ENCODE results near the gene PRG2.
"Not testable (repeated sequence)": the region's sequence is repeated elsewhere in the genome, so short reads cannot be mapped to it uniquely, and the experiment has no call there.

The PRG2 gene

DNA sequence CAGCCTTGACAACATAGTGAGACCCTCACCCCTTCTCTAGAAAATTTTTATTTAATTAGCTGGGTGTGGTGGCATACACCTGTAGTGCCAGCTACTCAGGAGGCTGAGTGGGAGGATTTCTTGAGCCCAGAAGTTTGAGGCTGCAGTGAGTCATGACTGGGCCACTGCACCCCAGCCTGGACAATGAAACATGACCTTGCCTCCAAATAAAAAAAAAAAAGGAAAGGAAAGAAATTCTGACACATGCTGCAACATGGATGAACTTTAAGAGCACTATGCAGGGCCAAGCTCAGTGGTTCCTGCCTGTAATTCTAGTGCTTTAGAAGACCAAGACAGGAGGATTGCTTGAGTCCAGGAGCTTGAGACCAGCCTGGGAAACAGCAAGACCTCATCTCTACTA lies 27.7 kb upstream of the PRG2 start:
- DNase-seq: no peak

DNA sequence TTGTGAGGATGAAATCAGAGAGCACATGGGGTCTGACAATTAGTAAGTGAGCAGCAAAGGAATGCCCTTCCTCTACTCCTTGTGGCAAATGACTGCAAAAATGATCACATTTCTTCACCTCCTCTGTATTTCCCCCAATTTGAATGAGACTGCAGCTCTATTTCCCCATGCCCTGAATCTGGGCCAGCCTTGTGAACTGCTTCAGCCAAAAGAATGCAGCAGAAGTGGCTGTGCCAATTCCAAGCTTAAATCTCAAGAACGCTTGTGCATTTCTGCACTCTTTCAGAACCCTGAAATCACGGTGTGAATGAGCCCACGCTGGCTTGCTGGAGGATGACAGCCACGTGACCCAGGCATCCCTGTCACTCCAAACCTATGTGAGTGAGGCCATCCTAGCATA lies 26.6 kb upstream of the PRG2 start:
- no peak for DNase-seq

DNA sequence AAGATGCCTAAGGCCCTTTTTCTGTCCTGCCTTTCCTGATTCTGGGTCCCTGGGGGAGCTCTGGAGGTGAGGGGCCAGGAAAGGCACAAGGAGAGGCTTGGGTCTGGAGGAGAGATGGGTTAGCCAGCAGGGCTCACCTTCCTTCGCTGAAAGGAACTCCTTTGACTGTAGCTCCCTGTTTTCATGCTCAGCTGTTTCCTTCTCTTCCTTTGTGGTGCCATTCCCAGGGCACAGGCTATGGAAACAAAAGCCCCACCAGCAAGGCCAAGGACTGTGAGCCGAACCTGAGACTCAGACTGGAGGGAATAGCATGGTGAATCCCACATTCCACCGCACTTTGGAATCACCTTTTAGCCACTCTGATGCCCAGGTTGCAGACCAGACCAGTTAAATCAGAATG lies 26.0 kb upstream of the PRG2 start:
- DNase-seq: no peak

DNA sequence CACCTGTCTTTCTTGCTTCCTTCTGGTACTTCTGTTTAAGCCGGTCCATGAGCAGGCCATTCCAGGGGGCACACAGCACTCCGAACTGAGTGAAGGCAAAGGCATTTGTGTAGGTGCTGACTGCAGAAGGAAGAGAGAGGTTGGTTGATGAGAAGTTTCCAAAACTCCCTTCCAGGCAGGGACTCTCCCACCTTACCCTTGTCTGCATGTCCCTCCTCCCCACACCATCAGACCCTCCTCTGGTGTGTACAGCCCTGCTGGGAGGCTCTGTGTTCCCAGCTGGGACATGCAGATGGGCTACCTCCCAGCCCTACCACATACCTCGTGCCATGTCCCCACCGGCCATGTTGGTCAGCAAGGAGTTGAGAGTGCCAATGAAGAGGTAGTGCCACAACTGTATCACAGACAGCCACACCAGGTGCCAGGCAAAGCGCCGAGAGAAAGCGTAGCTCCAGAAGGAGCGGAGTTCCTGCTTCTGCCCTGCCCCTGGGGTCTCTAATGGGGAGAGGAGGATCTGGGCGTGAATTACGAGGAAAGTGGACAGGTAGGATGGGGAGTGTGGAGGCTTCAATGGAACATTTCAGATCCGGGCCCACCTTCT lies 24.3 kb upstream of the PRG2 start:
- DNase-seq: no peak

DNA sequence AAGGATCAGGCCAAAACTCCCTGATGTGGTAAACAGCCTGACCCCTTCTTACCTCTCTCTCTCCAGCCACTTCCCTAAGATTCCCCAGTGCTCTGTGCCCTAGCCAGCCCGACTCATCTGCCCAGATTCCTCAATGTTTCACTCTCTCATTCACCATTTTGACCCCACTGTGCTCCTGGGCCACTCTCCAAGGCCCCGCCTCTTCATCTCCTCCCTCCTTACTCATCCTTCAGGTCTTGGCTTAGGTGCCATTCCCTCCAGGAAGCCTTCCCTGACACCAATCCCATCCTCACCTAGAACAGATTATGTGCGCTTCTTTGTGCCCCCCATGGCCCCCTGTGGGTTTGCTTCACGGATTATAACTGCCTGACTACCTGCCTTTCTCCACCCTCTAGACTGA lies 23.2 kb upstream of the PRG2 start:
- DNase-seq: no peak

DNA sequence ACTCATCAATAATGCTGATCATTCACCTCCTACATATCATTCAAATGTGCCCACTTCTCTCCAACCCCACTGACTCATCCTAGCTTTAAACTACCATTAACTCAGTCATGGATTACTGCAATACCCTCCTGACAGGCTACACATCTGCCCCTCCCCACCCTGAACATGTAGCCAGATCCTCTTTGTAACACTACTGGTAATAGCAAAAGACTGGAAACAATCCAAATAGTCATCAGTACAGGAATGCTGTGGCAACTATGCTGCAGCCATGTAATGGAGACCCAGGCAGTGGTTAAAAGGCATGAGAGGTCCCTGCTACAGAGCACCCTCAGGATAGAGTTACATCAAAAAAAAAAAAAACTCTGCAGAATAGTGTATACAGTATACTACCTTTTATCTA lies 19.8 kb upstream of the PRG2 start:
- no peak for DNase-seq

DNA sequence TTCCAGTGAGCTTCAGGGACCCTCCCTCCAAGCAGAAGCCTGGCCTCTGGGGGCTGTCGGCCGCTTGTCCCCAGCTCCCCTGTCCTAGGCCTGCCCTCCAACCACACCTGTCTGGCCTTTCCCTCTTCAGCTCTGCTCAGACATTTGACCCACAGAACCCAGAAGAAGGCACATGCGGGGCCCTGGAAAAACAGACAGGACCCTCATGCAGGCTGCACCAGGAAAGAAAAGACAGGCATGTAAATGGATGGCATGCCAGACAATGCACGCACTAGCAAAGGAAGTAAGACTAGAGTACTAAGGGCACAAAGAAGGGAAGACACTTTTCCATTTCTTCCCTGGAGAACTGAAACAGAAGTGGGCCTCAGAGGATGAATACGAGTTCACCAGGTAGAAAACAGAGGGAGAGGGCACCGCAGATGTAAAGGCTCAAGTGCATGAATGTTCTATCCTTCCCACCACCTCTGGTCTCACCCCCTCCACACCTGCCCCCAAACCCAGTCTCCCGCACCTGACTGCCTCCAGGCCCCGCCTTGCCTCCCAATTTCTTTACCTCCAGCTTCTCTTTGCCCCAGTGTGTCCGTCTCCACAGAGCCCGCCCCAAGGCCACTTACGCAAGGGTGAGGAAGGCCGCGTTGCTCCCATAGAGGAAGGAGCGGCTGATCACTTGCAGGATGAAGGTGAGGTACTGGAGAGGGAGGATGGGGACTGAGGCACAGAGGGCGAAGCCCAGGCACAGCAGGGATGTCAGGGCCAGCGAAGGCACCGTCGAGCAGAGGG lies 19.1 kb upstream of the PRG2 start:
- no peak for DNase-seq

DNA sequence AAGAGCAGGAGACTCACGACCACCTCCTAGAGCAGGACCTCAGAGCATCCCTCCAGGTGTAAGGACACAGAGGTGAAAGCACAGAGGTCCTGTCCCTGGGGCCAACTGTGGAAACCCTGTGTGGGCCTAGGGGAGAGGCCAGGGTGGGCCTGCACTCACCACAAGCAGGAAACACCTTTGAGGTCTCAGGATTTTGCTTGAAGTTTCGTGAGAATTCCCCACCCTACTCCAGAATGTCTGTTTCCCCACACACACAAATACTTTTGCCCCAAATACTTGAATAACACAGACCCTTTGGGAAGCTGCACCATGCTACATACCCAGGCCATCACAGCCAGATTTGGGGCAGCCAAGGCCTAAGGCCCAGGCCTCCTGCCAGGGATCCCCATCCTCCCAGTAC lies 18.3 kb upstream of the PRG2 start:
- no peak for DNase-seq

DNA sequence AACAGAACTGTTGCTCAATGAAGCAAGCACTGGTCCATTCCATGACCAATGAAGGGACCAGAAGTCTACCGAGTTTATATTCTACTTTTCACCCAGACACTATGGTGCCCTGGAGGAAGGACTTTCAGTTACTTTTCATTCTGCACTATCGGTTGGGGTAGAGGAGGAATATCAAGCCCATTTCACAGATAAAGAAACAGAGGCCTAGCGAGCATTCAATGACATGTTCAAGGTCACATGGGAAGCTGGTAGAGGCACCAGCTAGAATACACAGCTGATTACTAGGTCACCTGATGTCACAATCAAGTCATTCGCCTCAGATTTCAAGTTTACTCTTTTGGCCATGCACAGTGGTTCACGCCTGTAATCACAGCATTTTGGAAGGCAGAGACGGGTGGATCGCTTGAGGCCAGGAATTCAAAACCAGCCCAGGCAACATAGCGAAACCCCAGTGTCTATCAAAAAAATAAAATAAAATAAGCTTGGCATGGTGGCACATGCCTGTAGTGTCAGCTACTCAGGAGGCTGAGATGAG lies 17.6 kb upstream of the PRG2 start:
- DNase-seq: no peak

DNA sequence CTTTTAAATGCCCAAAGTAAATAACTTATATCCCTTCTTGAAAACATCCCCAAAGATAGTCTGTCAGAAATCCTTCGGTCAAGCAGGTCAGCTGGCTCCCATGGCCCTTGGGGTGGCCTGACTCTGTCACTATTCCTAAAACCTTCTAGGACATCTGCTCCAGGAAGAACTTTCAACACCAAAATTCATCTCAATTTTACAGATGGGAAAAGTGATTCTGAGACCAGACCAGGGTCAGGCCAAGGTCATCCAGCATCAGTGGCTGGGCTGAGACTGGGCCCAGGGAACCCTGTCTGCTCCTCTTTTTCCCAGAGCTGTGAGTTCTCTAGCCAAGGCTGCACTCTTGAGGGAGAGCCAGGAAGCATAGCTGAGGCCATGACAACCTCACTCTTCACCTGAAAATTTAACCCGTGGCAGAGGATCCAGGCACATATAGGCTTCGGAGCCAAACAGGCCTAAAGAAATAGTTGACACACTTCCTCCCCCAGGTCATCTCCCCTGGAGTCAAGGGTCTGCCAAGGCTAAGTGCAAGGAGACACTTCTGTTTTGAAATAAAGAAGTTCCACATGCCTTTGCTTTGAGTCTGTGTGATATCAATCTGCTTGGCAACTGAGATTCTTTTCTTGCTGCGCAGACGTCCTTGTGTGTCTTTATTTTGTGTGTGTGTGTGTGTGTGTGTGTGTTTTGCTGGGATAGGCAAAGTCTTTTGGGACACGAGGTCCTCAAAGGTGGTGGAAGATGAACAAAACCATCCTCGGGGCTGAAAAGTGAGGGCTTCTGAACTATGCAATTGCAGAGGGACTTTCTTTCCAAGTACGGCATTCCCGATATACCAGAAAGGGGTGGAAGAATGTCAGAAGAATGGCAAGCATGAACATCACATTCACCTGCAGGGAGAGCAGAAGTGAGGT lies 16.8 kb upstream of the PRG2 start:
- no peak for DNase-seq

DNA sequence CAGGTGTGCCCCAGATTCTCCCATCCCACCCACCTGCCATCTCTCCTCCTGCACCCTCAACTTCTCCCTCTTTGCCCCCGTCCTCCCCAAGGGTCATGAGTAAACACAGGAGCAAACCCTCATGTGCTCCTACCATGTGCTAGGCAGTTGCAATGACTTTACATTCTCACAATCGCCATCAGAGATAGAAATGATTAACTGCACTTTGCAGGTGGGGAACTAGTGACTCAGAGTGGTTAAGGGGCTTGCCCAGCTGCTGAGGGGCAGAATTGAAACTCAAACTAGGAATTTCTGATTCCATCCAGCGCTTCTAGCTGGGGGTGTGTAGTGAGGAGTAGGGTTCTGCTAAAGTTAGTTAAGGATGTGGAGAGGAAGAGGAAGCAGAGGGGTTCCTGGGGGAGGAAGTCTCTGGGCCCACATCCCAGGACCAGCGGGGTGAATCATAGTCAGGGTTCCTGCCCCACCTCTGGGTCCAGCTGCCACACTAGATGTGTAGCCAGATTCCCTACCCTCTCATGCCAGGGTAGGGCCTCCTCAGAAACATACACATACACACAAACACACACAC lies 16.0 kb upstream of the PRG2 start:
- no peak for DNase-seq

DNA sequence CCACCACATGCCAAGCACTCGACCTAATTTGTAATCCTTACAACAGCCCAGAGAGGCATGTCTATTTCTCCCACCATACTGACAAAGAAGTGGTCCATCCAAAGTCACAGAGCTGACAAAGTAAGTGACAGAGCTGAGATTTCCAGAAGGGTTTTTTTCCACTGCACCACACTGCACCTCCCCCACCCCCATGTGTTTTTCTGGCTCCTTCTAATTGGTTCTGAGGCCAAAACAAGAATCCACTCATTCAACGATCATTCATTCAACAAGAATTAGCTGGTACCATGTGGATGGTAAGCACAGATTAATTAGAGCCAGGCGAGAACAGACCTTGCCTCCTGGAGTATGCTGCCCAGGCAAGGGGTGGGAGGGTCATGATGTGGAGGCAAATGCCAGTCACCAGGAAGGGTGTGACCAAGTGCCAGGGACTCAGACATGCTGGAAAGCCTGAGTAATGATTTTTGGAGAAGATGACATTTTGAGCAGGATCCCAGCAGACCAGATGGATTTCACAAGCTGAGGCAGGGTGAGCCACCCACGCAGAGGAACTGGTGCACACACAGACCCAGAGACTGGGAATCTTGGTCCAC lies 14.9 kb upstream of the PRG2 start:
- no peak for DNase-seq

DNA sequence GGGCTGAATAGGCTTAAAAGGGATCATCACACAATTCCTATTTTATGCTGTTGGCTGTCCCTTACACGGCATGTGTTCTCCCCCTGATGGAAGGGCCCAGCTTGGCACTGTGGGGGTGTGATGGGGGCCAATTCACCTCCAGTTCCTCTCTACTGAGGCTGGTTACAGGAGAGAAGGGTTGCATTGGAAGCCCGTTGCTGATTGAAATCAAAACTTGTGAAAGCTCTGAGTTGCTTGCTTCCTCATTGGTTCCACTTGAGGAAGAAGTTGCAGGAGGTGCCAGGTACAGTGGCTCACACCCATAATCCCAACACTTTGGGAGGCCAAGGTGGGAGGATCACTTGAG lies 13.3 kb upstream of the PRG2 start:
- no peak for DNase-seq

DNA sequence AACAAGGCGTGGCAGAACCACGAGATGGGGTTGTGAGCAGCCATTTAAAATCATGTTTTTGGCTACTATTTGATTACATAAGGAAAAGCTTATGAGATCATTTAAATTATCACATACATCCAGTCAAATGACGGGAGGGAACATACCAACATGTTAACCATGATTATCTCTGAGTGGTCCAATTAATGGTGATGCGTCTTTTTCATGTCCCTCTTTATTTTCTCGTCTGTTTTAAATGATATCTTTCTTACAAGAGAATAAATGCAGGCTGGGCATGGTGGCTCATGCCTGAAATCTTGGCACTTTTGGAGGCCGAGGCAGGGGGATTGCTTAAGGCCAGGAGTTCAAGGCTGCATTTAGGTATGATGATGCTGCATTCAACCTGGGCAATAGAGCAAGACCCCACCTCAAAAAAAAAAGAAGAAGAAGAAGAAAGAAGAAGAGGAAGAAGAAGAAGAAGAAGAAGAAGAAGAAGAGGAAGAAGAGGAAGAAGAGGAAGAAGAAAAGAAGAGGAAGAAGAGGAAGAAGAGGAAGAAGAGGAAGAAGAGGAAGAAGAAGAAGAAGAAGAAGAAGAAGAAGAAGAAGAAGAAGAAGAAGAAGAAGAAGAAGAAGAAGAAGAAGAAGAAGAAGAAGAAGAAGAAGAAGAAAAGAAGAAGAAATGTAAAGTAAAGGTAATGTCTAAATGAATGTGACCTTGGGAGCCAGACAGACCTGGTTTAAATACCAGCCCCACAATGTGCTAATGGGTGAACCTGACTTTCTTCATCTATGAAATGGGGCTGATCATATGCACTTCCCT lies 12.8 kb upstream of the PRG2 start:
- DNase-seq: not testable (repeated sequence)

DNA sequence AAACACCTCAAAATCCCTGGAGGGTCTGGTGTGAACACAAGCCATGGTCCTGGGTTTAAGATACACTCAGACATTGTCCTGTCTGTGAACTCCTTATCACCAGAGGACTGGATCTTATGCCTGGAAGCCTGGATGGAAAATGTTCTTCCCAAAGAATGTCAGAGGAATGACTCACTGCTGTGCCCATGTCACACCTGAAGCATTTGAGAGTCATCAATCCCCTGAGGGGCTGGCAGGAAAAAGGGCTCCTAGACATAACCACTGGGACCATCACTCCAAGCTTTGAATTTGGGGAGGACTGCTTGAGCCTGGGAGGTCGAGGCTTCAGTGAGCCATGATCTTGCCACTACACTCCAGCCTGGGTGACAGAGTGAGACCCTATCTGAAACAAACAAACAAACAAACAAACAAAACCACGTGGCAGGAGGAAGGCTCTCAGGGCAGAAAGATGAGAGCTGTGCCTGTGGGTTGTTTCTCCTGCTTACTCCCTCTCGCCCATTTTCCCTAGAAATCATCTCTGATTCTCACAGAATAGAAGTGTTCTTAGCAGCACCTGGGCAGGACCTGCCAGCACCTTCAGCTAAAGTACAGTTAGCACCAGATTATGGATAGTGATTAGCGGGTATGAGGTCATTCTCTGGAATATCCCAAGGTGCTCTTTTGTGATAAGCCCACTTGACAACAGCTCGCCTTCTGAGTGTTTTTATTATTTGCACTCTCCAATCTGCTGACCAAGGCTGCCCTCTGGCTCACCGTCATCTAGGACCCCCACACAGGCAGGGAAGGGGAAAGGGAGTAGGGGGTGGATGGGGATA lies 11.9 kb upstream of the PRG2 start:
- peak; percentile 13 for DNase-seq

DNA sequence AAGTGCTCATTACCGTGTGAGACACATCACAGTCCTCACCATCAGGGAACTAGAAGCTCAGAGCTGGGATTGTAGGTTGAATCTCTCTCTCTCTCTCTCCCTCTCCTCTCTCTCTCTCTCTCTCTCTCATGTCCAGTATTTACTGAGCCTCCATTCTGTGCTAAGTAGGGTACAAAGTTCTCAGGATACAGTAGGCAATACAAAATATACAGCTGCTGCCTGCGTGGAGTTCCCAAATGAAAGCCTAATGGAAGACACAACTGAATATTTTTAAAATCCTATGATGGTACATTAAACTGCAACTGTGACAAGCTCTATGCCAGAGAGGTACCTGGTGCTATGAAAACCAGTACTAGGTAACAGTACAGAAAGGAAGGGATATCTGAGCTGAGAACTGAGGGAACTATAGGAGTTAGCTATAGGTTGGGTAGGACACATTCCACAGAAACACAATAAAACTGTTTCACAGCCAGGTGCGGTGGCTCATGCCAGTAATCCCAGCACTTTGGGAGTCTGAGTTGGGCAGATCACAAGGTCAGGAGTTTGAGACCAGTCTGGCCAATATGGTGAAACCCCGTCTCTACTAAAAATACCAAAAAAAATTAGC lies 9.6 kb upstream of the PRG2 start:
- no peak for DNase-seq

DNA sequence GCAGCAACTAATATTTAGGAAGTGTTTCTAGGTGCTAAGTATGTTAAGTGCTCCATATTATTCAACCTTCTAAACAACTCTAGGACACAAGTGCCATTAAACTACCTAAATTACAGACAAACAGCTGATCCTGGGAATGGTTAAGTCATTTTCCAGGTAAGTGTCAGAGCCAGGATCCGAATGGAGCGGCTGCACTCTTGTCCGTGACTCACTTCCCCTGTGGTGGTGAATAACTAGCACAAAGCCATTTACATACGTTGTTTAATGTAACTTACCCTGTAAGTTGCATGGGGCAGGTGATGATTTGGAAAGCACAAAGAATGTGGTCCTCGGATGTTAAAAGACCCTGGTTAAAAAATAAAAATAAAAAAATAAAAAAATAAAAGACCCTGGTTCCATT lies 8.8 kb upstream of the PRG2 start:
- no peak for DNase-seq

DNA sequence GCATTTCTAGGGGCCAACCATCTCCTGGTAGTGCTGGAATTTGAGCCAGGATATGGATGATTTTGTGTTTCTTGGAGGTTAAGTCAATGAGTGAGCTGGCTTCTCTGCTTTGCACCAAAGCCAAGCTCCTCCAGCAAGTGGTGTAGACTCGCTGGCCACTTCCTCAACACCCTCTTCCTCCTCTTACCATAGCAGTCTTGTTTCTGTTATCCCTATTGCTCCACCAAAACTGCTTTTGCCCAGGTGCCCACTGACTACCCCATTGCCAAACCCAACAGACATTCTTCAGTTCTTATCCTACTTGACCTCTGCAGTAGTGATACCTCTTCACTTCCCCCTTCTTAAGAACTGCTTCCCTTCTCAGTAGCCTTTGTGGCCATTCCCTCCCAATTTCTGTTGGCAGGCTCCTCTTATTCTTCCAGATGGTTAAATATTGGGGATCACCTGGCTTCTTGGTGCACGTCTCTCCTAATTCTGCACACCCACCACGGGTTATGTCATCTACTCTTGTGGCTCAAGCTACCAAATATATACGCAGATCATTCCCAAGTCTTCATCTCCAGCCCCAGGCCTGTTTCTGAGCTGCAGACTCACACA lies 7.0 kb upstream of the PRG2 start:
- no peak for DNase-seq

DNA sequence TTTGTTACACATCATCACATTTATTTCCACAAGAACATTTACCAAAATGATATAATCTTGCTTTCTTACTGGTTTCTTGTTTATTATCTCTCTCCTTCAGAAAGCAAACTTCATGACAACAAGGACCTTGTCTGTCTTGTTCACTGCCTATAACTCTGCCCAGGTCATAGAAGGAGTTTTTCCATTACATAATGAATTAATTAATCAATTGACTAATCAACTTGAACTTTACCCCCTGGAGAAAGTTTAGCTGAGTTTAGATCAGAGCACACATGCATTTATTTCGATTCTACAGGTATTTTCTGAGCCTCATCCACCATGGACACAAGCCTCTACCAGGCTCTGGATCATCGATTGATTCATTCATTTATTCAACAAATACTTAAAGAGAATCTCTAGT lies 6.3 kb upstream of the PRG2 start:
- DNase-seq: no peak

DNA sequence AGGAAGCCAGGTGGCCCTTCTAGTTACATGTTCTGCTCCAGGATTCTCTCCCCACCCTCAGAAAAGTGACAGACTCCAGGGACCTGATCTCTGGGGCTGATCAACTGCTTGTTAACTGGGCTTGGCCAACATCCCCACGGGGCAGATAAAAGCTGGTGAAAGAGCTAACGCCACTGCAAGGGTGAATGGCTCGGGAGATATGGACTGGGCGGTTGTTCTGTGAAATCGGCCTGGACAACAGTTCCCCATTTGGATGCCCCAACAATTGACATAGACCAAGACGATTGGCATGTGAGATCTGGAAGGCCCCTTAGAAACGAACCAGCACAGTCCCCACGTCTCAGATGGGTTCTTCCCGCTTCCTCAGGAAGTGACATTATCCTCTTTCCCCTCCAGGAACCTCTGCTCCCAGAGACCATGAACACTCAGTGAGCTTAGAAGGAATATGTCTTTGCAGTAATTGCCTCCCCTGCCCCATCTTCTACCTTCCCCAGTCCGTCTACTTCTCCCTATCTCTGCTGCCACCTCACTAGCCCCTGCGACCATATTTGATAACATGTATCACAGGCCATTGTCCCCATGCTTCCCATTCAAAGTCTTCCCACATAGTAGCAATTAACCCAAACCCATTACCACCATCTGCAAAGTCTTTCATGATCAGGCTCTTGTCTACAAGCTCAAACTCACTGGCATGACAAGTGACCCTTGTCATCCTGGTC lies 5.6 kb upstream of the PRG2 start:
- no peak for DNase-seq

Measured in NCI-H1092 treated with DMSO at 0.1 percent for 48 hours (cell line).